Osteoblast (primary cell): Measurements from ENCODE around the gene MAGEC2. TPM values are rescaled to one million over a fixed set of nuclear protein-coding genes. Genes with fewer than 3 reads are reported as not detected.

Experiments
- DNase-seq: peaks from one replicate; pipeline ENCODE4 v3.0.0; 2011; ENCODE audit warnings: low spot score, mixed read lengths; ENCODE audit not compliant: insufficient read length; ENCODE audit errors: missing footprints
- H2AFZ ChIP-seq: 2 replicates; pipeline ENCODE4 v1.6.0; 2011; ENCODE audit warnings: mild to moderate bottlenecking, low read length
- H3K27ac ChIP-seq: 2 replicates; pipeline ENCODE4 v1.5.1; 2011; ENCODE audit warnings: mild to moderate bottlenecking, low read depth, low read length, moderate library complexity
- H3K27me3 ChIP-seq: 2 replicates; pipeline ENCODE4 v1.6.0; 2012; ENCODE audit warnings: mild to moderate bottlenecking, control low read depth, inconsistent platforms, low read length, moderate library complexity; ENCODE audit not compliant: insufficient read depth
- H3K36me3 ChIP-seq: 2 replicates; pipeline ENCODE4 v1.5.1; 2011; ENCODE audit warnings: mild to moderate bottlenecking, low read length, control low read depth, moderate library complexity; ENCODE audit not compliant: insufficient read depth
- H3K4me1 ChIP-seq: 2 replicates; pipeline ENCODE4 v1.5.1; 2011; ENCODE audit warnings: mild to moderate bottlenecking, low read length, control low read depth, moderate library complexity; ENCODE audit not compliant: insufficient read depth
- H3K4me2 ChIP-seq: 2 replicates; pipeline ENCODE4 v1.6.0; 2011; ENCODE audit warnings: mild to moderate bottlenecking, low read length; ENCODE audit not compliant: insufficient read depth
- H3K4me3 ChIP-seq: fragments of 200-600 bp; sonication (generic); 3 replicates; pipeline ENCODE4 v1.5.1; 2012; ENCODE audit warnings: mild to moderate bottlenecking, low read length, inconsistent platforms; ENCODE audit not compliant: insufficient read depth
- H3K79me2 ChIP-seq: 2 replicates; pipeline ENCODE4 v1.6.0; 2012; ENCODE audit warnings: mild to moderate bottlenecking, low read length, control low read depth, inconsistent platforms; ENCODE audit not compliant: insufficient read depth
- H3K9me3 ChIP-seq: 2 replicates; pipeline ENCODE4 v1.5.1; 2011; ENCODE audit warnings: low read depth, low read length, control low read depth
- H4K20me1 ChIP-seq: 2 replicates; pipeline ENCODE4 v1.6.0; 2012; ENCODE audit warnings: mild to moderate bottlenecking, low read length, control low read depth; ENCODE audit not compliant: insufficient read depth
- CTCF ChIP-seq: IDR thresholded peaks from 2 replicates; pipeline ENCODE4 v1.5.1; 2011; ENCODE audit warnings: mild to moderate bottlenecking, low read depth, low read length, moderate library complexity; ENCODE audit errors: extremely low read depth
- total RNA-seq: library from RNA; depleted of rRNA; stranded (reverse); fragments of >200 nt; gene quantifications from 2 replicates; pipeline ENCODE4 v1.2.3, GENCODE V29; 2012

The MAGEC2 gene
- total RNA-seq, 1 donor: not detected

GRCh38 chrX:142233400-142233799 lies 28.3 kb upstream of the MAGEC2 start:
- no peak for TF ChIP-seq CTCF
- Histone ChIP-seq H4K20me1 (no peaks in the 10 kb centered on the region), H3K27ac (no peak overlapping the region), H3K4me3 (no peak overlapping the region), H3K4me2 (no peak overlapping the region), H3K9me3 (no peaks in the 10 kb centered on the region), H3K27me3 (no peaks in the 10 kb centered on the region), H2AFZ (no peak overlapping the region), H3K79me2 (no peaks in the 10 kb centered on the region), H3K36me3 (no peaks in the 10 kb centered on the region), H3K4me1 (no peaks in the 10 kb centered on the region)
- no peak for DNase-seq

- H3K27me3 ChIP-seq: no peaks in the 10 kb centered on the region
- no peak overlapping the region for H3K4me2 ChIP-seq
- no peak overlapping the region for H3K4me3 ChIP-seq
- H4K20me1 ChIP-seq: no peaks in the 10 kb centered on the region
- TF ChIP-seq CTCF: no peak
- H3K9me3 ChIP-seq: no peaks in the 10 kb centered on the region
- no peak overlapping the region for H2AFZ ChIP-seq
- no peaks in the 10 kb centered on the region for H3K36me3 ChIP-seq
- H3K79me2 ChIP-seq: no peaks in the 10 kb centered on the region
- H3K27ac ChIP-seq: no peak overlapping the region
- no peak for DNase-seq
- H3K4me1 ChIP-seq: no peaks in the 10 kb centered on the region
Observed at GRCh38 chrX:142214081-142214480, 9.0 kb upstream of the MAGEC2 start.

- Histone ChIP-seq H3K36me3 (no peaks in the 10 kb centered on the region), H3K27ac (no peak overlapping the region), H3K4me1 (no peaks in the 10 kb centered on the region), H2AFZ (no peak overlapping the region), H3K4me2 (no peak overlapping the region), H4K20me1 (no peaks in the 10 kb centered on the region), H3K79me2 (no peaks in the 10 kb centered on the region), H3K4me3 (no peak overlapping the region), H3K27me3 (no peaks in the 10 kb centered on the region), H3K9me3 (no peaks in the 10 kb centered on the region)
- no peak for TF ChIP-seq CTCF
- DNase-seq: no peak
Observed at GRCh38 chrX:142201113-142201512, 4.0 kb downstream of the MAGEC2 start.

- TF ChIP-seq CTCF: no peak
- Histone ChIP-seq H3K9me3 (no peaks in the 10 kb centered on the region), H3K36me3 (no peaks in the 10 kb centered on the region), H2AFZ (no peak overlapping the region), H3K79me2 (no peaks in the 10 kb centered on the region), H3K27ac (no peak overlapping the region), H3K4me2 (no peak overlapping the region), H3K4me3 (no peak overlapping the region), H3K27me3 (no peaks in the 10 kb centered on the region), H3K4me1 (no peaks in the 10 kb centered on the region), H4K20me1 (no peaks in the 10 kb centered on the region)
- DNase-seq: no peak
Observed at GRCh38 chrX:142186103-142186502, 19.0 kb downstream of the MAGEC2 start.
